NB4 (cell line): ENCODE data around the gene NYAP1.

Experiments used
- CTCF ChIP-seq: IDR thresholded peaks from one replicate; pipeline ENCODE4 v1.5.1; 2012; ENCODE audit warnings: low read depth, low read length
- MAX ChIP-seq: IDR thresholded peaks from 2 replicates; pipeline ENCODE4 v1.6.1; 2011; ENCODE audit warnings: low read depth, low read length
- MYC ChIP-seq: IDR thresholded peaks from 2 replicates; pipeline ENCODE4 v1.6.1; 2011; ENCODE audit warnings: low read depth, low read length
- POLR2A ChIP-seq: IDR thresholded peaks from 2 replicates; pipeline ENCODE4 v1.6.1; 2011; ENCODE audit warnings: mild to moderate bottlenecking; ENCODE audit not compliant: insufficient read length; ENCODE audit errors: extremely low read depth

GRCh38 chr7:100466653-100467605 is 16.8 kb upstream of the NYAP1 start:
- TF ChIP-seq POLR2A (no peak), CTCF (no peak), MAX (no peak), MYC (no peak)
